ENCODE data around the gene ZNF714. TPM values are rescaled to one million over a fixed set of nuclear protein-coding genes. Genes with fewer than 3 reads are reported as not detected.

Gene ZNF714
- total RNA-seq, 1 donor from 2014 or later = 7.3 TPM

DNA sequence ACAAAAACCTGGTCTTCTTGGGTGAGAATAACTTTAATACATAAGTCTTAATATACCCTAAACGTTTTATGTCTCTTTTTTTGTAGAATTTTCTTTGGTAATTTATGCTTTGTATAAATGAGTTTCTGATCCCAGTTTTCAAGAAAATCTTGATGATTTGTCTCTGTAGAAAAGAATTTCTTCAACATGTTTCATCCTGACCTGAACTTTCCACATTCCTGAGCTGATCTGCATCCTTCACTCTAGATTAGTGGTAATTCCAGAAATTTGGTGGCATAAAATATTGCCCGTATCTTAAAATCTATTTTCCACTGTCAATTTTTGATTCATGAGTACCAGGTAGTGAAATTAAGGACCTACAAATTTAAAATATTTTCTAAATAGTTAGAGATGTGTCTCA lies 16.3 kb downstream of the ZNF714 start:
- intact Hi-C loops (cut with DNase I) = no loop called here
- Histone ChIP-seq H3K27ac (no peak overlapping the region), H3K27me3 (ENCODE audit: low read depth) (no peaks in the 10 kb centered on the region), H3K4me1 (no peaks in the 10 kb centered on the region), H3K4me3 (no peak overlapping the region), H3K9me3 (no peaks in the 10 kb centered on the region), H3K36me3 (no peaks in the 10 kb centered on the region)
- ATAC-seq (no peak), DNase-seq (no peak)
- TF ChIP-seq, protein P1, sequence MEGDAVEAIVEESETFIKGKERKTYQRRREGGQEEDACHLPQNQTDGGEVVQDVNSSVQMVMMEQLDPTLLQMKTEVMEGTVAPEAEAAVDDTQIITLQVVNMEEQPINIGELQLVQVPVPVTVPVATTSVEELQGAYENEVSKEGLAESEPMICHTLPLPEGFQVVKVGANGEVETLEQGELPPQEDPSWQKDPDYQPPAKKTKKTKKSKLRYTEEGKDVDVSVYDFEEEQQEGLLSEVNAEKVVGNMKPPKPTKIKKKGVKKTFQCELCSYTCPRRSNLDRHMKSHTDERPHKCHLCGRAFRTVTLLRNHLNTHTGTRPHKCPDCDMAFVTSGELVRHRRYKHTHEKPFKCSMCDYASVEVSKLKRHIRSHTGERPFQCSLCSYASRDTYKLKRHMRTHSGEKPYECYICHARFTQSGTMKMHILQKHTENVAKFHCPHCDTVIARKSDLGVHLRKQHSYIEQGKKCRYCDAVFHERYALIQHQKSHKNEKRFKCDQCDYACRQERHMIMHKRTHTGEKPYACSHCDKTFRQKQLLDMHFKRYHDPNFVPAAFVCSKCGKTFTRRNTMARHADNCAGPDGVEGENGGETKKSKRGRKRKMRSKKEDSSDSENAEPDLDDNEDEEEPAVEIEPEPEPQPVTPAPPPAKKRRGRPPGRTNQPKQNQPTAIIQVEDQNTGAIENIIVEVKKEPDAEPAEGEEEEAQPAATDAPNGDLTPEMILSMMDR (IDR thresholded peaks at IDR 0.05) = no peak

DNA sequence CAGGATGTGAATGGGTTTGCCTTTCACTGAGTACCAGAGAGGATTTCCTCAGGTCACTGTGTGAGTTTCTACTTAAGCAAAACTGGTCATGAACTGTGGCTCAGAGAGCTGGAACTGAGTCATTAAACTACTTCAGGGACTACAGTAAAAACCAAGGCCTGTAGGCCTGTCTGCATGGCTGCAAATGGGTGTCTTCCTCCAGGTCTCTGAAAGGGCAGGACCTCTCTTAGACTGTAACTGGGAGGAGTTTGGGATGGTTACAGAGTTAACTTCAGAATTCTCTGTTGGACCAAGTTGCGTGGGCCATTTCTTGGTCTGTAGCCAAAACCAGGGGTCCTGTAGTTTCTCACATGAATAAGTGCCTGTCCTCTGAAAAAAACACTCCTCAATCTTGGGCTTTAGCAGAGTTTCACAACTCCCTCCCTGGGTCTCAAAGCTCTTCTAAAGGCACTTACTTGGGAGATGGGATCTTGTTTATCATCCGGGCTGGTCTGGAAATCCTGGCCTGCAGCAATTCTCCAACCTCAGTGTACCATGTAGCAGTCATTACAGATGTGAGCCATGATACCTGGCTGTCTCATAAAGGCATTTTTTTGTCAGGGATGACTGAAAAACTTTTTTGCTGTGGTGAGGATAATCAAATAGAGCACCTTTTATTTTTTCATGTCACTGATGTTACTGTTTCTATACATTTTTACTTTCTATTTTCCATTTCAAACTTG lies 19.7 kb downstream of the ZNF714 start:
- no peaks in the 10 kb centered on the region for H3K9me3 ChIP-seq
- DNase-seq (no peak), ATAC-seq (no peak)
- H3K4me3 ChIP-seq = no peak overlapping the region
- H3K36me3 ChIP-seq = peaks cover 4% of the 10 kb centered on the region
- no peaks in the 10 kb centered on the region for H3K4me1 ChIP-seq
- no peak overlapping the region for H3K27ac ChIP-seq
- TF ChIP-seq, protein P1 (IDR thresholded peaks at IDR 0.05) = no peak
- no peaks in the 10 kb centered on the region for H3K27me3 ChIP-seq (ENCODE audit: low read depth)
- intact Hi-C loops (cut with DNase I) = no loop called here

DNA sequence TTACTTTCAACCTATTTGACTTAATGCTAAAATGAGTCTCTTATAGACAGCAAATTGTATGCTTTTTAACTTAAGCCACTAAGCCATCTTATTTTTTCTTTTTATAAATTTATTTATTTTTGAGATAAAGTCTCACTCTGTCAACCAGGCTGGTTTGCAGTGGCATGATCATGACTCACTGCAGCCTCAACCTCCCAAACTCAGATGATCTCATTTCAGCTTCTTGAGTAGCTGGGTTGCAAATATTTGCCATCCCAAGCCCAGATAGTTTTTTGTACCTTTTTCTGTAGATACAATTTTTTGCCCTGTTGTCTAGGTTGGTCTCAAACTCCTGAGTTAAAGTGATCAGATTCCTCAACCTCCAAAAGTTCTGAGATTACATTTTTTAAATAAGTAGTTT lies 27.1 kb downstream of the ZNF714 start:
- peaks cover 5% of the 10 kb centered on the region for H3K9me3 ChIP-seq
- no peak overlapping the region for H3K27ac ChIP-seq
- H3K27me3 ChIP-seq (ENCODE audit: low read depth) = no peaks in the 10 kb centered on the region
- no peaks in the 10 kb centered on the region for H3K4me1 ChIP-seq
- no peak overlapping the region for H3K4me3 ChIP-seq
- TF ChIP-seq, protein P1 (IDR thresholded peaks at IDR 0.05) = no peak
- intact Hi-C loops (cut with DNase I) = no loop called here
- peaks cover 4% of the 10 kb centered on the region for H3K36me3 ChIP-seq
- DNase-seq (no peak), ATAC-seq (no peak)

DNA sequence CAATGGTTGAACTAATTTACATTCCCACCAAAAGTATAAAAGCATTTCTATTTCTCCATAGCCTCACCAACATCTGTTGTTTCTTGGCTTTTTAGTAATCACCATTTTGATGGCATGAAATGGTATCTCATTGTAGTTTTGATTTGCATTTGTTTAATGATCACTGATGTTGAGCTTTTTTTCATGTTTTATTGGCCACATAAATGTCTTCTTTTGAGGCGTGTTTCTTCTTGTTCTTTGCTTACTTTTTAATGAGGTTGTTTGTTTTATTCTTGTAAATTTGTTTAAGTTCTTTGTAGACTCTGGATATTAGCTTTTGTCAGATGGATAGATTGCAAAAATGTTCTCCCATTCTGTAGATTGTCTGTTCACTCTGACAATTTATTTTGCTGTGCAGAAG lies 28.2 kb downstream of the ZNF714 start:
- TF ChIP-seq, protein P1 (IDR thresholded peaks at IDR 0.05) = no peak
- no peak overlapping the region for H3K4me3 ChIP-seq
- H3K27ac ChIP-seq = no peak overlapping the region
- no peaks in the 10 kb centered on the region for H3K27me3 ChIP-seq (ENCODE audit: low read depth)
- ATAC-seq = no peak
- H3K36me3 ChIP-seq = no peaks in the 10 kb centered on the region
- intact Hi-C loops (cut with DNase I) = no loop called here
- peaks cover 14% of the 10 kb centered on the region for H3K9me3 ChIP-seq
- H3K4me1 ChIP-seq = no peaks in the 10 kb centered on the region
- no peak for DNase-seq

DNA sequence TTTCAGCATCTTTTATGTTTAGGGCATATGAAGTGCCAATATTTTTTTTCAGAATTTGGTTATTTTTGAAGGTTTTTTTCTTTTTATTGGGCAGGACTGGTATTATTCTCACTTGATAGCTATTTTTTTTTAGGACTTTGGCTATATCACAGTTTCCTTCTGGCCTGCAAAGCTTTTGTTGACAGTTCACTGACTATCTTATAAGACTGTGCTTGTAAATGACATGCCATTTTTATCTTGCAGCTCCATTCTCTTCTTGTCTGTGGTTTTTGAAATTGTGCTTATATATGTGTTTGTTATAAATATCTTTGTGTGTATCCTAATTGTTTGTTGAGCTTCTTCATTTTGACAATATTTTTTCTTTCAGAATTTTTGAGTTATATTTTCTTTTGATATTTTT lies 33.4 kb downstream of the ZNF714 start:
- ATAC-seq = no peak
- TF ChIP-seq, protein P1 (IDR thresholded peaks at IDR 0.05) = no peak
- Histone ChIP-seq H3K9me3 (peaks cover 17% of the 10 kb centered on the region), H3K36me3 (peaks cover 11% of the 10 kb centered on the region), H3K27ac (no peak overlapping the region), H3K27me3 (ENCODE audit: low read depth) (no peaks in the 10 kb centered on the region), H3K4me1 (no peaks in the 10 kb centered on the region), H3K4me3 (no peak overlapping the region)
- intact Hi-C loops (cut with DNase I) = no loop called here
- DNase-seq = no peak

Measured in lower lobe of right lung (tissue), 2 donors.